A673 (cell line): Measurements from ENCODE around the gene HAUS2. TPM values are rescaled to one million over a fixed set of nuclear protein-coding genes. Genes with fewer than 3 reads are reported as not detected.

ENCODE experiments used
- BruUV-seq: library from RNA; stranded (reverse); fragments of 400-500 nt; replicated peaks from 2 replicates; lab custom pipeline; 2021; lab: Mats Ljungman, UMichigan
- CTCF ChIA-PET: fragments of 300-600 bp; sonication (Branson Sonifier 250); formaldehyde crosslinking; loops from one replicate; lab custom pipeline; 2022; ENCODE audit warnings: antibody characterized with exemption; lab: Charles Lee
- POLR2A ChIA-PET: fragments of 300-600 bp; sonication (Branson Sonifier 250); formaldehyde crosslinking; loops from one replicate; lab custom pipeline; 2022; ENCODE audit warnings: antibody characterized with exemption; ENCODE audit not compliant: low non-redundant PET; lab: Charles Lee
- DNase-seq: peaks from one replicate; pipeline ENCODE4 v3.0.0-alpha.2; 2015; ENCODE audit warnings: low spot score
- H3K27ac ChIP-seq: fragments of 200-600 bp; sonication (generic); 2 replicates; pipeline ENCODE4 v1.5.1; 2016; ENCODE audit warnings: mixed run types, low read depth, mild to moderate bottlenecking, mixed read lengths, antibody characterized with exemption, low read length; ENCODE audit not compliant: poor library complexity, severe bottlenecking
- H3K27me3 ChIP-seq: fragments of 200-600 bp; sonication (generic); replicated peaks from 2 replicates; pipeline ENCODE4 v1.6.1; 2017; ENCODE audit warnings: mixed run types, low read depth, mild to moderate bottlenecking, mixed read lengths, antibody characterized with exemption, low read length; ENCODE audit not compliant: insufficient read depth, poor library complexity
- H3K36me3 ChIP-seq: fragments of 200-600 bp; sonication (generic); 2 replicates; pipeline ENCODE4 v1.6.1; 2016; ENCODE audit warnings: mixed run types, mild to moderate bottlenecking, mixed read lengths, antibody characterized with exemption, low read length; ENCODE audit not compliant: insufficient read depth, poor library complexity, severe bottlenecking
- H3K4me1 ChIP-seq: fragments of 200-600 bp; sonication (generic); 2 replicates; pipeline ENCODE4 v1.6.1; 2017; ENCODE audit warnings: mixed run types, mild to moderate bottlenecking, mixed read lengths, antibody characterized with exemption, low read length; ENCODE audit not compliant: insufficient read depth, poor library complexity, severe bottlenecking
- H3K4me3 ChIP-seq: fragments of 200-600 bp; sonication (generic); 2 replicates; pipeline ENCODE4 v1.5.1; 2016; ENCODE audit warnings: low read depth, mixed run types, mild to moderate bottlenecking, mixed read lengths, low read length; ENCODE audit not compliant: poor library complexity, severe bottlenecking
- H3K9me3 ChIP-seq: fragments of 200-600 bp; sonication (generic); 2 replicates; pipeline ENCODE4 v1.6.1; 2016; ENCODE audit warnings: mixed run types, low read depth, mild to moderate bottlenecking, mixed read lengths, antibody characterized with exemption, low read length; ENCODE audit not compliant: poor library complexity, severe bottlenecking
- EZH2 ChIP-seq: fragments of 200-600 bp; sonication (generic); IDR thresholded peaks from 2 replicates; pipeline ENCODE4 v1.6.1; 2017; ENCODE audit warnings: borderline replicate concordance, low read depth, mild to moderate bottlenecking, mixed read lengths, antibody characterized with exemption, low read length; ENCODE audit not compliant: poor library complexity, severe bottlenecking
- intact Hi-C: fragments of 100-400 bp; cut with micrococcal nuclease; formaldehyde crosslinking; loops from one replicate; pipeline ENCODE4 v1.10.0; 2022; ENCODE audit not compliant: unreplicated experiment
- total RNA-seq: library from RNA; stranded (reverse); gene quantifications from 2 replicates; pipeline ENCODE4 v1.2.3, GENCODE V29; 2021
- TF ChIP-seq, protein P1 (sequence below): fragments of 300-800, 200-600 bp; sonication (generic); conservative IDR thresholded peaks from 2 replicates; pipeline ENCODE4 v1.5.1; 2017; ENCODE audit warnings: low read depth, mild to moderate bottlenecking, antibody characterized with exemption, low read length, moderate library complexity, mixed read lengths

The HAUS2 gene
- total RNA-seq, 1 experiment from 2014 or later: 44.1 TPM

DNA sequence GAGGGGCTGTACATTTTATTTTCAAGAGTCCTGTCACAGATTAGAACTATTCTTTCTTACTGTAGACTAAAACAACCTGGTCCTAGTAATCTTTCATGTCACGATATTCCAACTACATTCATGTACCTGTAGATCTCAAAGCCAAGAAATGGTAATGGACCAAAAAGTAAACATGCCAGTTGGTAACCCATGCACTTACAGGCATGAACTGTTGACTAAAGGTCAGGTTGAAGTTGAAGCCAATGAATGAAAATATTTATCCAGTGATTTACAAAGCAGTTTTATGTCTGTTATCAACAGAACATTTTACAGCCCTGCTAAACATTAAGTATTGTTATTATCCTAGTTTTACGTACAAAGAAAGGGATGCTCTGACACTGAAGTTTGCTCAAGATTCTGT, 25.3 kb upstream of the HAUS2 start:
- no TSS peak for BruUV-seq
- Histone ChIP-seq H3K9me3 (no peaks in the 10 kb centered on the region), H3K4me1 (no peaks in the 10 kb centered on the region), H3K4me3 (no peak overlapping the region), H3K27ac (no peak overlapping the region), H3K36me3 (peaks cover 24% of the 10 kb centered on the region), H3K27me3 (no peaks in the 10 kb centered on the region)
- no peak for DNase-seq
- intact Hi-C loops: no loop called here
- ChIA-PET CTCF (no interaction called here), POLR2A (no interaction called here)
- TF ChIP-seq, protein P1, sequence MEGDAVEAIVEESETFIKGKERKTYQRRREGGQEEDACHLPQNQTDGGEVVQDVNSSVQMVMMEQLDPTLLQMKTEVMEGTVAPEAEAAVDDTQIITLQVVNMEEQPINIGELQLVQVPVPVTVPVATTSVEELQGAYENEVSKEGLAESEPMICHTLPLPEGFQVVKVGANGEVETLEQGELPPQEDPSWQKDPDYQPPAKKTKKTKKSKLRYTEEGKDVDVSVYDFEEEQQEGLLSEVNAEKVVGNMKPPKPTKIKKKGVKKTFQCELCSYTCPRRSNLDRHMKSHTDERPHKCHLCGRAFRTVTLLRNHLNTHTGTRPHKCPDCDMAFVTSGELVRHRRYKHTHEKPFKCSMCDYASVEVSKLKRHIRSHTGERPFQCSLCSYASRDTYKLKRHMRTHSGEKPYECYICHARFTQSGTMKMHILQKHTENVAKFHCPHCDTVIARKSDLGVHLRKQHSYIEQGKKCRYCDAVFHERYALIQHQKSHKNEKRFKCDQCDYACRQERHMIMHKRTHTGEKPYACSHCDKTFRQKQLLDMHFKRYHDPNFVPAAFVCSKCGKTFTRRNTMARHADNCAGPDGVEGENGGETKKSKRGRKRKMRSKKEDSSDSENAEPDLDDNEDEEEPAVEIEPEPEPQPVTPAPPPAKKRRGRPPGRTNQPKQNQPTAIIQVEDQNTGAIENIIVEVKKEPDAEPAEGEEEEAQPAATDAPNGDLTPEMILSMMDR: no peak
- no peak for TF ChIP-seq EZH2

DNA sequence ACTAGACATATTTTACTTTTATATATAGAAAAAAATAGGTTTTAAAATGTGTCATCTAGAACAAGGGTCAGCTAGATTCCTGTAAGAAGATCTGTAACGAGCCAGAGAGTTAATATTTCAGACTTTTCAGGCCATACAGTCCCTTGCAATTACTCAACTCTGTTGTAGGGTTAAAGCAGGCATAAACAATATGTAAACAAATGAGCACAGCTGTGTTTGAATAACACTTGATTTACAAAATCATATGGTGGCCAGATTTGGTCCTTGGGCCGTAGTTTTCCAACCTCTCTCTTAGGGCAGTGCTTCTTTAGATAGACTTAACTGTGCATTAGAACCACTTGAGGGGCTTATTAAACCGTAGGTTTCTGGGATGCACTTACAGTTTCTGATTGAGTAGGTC, 19.7 kb upstream of the HAUS2 start:
- POLR2A ChIA-PET: no interaction called here

DNA sequence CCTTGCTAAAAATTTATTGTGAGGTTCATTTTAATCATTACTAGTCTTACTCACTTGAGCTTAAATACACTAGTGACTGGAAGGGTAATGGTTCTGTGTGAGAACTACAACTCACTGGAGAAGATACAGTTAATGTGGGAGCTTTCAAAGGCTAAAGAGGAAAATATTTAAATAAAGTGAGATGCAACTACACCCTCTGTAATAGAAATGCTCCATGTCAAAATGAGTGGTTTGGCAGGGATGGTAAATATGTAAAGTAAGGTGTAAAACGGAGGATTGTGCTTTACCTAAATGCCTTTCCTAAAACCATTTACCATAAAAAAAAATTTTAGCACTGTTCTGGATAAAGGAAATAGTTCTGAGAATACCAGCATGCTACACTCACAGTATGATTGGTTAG, 15.4 kb upstream of the HAUS2 start:
- Histone ChIP-seq H3K4me3 (no peak overlapping the region), H3K4me1 (no peaks in the 10 kb centered on the region), H3K27me3 (no peaks in the 10 kb centered on the region), H3K9me3 (no peaks in the 10 kb centered on the region), H3K27ac (no peak overlapping the region), H3K36me3 (peaks cover 45% of the 10 kb centered on the region)
- ChIA-PET CTCF (no interaction called here), POLR2A (no interaction called here)
- no TSS peak for BruUV-seq
- TF ChIP-seq, protein P1: no peak
- TF ChIP-seq EZH2: no peak
- intact Hi-C loops: no loop called here
- no peak for DNase-seq

More for the DNA sequence above, 19.7 kb upstream of the HAUS2 start:
- Histone ChIP-seq H3K9me3 (no peaks in the 10 kb centered on the region), H3K27ac (no peak overlapping the region), H3K27me3 (no peaks in the 10 kb centered on the region), H3K4me3 (no peak overlapping the region), H3K4me1 (no peaks in the 10 kb centered on the region), H3K36me3 (peaks cover 47% of the 10 kb centered on the region)
- DNase-seq: no peak
- intact Hi-C loops: no loop called here
- CTCF ChIA-PET: no interaction called here
- TF ChIP-seq EZH2: no peak
- TF ChIP-seq, protein P1: no peak
- BruUV-seq: no TSS peak
